D721Med (cell line): ENCODE measurements around the gene ACRV1.

ENCODE experiments used
- DNase-seq: peaks from one replicate; pipeline ENCODE4 v3.0.0; 2011; ENCODE audit warnings: low spot score; ENCODE audit not compliant: insufficient read length
- FAIRE-seq: peaks from 2 replicates; lab custom pipeline; 2011; peaks lifted over from hg19 to GRCh38; lab: Jason Lieb, UNC
- TF ChIP-seq, protein P1 (sequence below): IDR thresholded peaks from 2 replicates; pipeline ENCODE4 v1.5.1; 2012; ENCODE audit warnings: mild to moderate bottlenecking, control low read depth; ENCODE audit not compliant: insufficient read depth; ENCODE audit errors: missing control alignments

ACRV1 gene

DNA sequence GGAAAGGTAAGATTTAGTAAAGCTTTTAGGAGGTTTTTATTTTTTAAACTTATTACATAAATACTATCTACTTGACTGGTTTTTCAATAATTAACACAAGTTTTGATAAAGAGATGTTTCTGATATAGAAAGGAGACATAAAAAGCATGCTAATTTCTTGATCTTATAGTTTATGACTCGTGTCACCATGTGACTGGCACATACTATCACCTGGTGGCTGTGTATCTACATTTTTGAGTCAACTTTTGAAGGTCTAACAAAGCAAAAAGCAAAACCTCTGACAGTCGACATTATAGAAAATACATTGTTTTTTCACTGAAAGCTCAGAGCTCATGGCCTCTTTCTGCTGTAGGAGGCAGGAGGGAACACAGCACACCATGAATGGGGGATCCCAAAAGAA is 810 bp downstream of the ACRV1 start:
- DNase-seq = no peak
- TF ChIP-seq, protein P1, sequence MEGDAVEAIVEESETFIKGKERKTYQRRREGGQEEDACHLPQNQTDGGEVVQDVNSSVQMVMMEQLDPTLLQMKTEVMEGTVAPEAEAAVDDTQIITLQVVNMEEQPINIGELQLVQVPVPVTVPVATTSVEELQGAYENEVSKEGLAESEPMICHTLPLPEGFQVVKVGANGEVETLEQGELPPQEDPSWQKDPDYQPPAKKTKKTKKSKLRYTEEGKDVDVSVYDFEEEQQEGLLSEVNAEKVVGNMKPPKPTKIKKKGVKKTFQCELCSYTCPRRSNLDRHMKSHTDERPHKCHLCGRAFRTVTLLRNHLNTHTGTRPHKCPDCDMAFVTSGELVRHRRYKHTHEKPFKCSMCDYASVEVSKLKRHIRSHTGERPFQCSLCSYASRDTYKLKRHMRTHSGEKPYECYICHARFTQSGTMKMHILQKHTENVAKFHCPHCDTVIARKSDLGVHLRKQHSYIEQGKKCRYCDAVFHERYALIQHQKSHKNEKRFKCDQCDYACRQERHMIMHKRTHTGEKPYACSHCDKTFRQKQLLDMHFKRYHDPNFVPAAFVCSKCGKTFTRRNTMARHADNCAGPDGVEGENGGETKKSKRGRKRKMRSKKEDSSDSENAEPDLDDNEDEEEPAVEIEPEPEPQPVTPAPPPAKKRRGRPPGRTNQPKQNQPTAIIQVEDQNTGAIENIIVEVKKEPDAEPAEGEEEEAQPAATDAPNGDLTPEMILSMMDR = no peak
- no peak for FAIRE-seq

DNA sequence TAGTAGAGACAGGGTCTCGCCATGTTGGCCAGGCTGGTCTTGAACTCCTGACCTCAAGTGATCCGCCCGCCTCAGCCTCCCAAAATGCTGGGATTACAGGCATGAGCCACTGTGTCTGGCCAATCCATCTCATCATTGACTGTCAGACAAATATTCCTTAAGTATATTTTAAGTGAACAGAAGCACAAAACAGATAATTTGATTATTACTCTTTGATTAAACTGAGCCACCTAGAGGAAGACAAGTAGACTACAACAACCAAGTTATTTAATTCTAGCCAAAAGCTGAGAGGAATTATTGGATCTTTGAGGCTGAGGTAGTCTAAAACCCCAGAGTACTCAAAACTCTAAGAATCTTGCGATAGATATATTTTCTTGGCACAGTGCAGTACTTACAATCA is 1.2 kb downstream of the ACRV1 start:
- TF ChIP-seq, protein P1 = peak; percentile 33
- FAIRE-seq = no peak
- DNase-seq = no peak

DNA sequence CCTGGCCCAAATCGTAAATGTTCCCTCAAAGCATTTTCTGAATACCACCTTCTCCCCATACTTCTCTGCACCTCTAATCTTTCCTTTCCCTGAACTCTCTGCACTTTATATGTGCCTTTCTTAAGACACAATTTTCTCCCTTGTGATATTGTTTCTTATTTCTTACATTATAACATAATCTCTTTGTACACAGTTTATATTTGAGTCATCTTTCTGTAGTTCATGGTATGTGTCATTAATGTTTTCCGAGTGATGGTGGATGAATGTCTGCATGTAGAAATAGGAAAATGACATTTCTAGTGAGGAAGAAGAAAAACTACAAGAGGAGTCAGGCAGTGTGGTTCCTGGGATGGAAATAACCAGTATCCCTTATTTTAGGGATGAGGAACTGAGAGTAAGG is 5.5 kb downstream of the ACRV1 start:
- DNase-seq (no peak), FAIRE-seq (no peak)
- TF ChIP-seq, protein P1 = no peak

DNA sequence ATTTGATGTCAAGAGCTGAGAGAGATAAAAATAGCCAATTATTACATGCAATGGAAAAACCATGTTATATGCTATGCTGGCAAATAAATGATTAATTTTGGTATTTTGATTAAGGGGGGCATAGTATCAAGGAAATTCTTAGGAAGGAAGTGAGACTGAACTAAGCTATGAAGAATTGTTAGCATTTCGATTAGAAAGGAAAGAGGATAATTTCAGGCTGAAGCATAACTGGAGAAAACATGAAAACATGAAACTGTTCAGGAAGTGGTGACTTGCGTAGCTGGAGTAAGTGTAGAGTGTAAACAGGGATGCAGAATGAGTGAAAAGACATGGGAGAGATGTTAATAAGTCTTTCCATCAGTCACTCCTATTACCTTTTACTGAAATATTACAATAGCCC is 6.4 kb downstream of the ACRV1 start:
- DNase-seq (no peak), FAIRE-seq (no peak)
- TF ChIP-seq, protein P1 = no peak

DNA sequence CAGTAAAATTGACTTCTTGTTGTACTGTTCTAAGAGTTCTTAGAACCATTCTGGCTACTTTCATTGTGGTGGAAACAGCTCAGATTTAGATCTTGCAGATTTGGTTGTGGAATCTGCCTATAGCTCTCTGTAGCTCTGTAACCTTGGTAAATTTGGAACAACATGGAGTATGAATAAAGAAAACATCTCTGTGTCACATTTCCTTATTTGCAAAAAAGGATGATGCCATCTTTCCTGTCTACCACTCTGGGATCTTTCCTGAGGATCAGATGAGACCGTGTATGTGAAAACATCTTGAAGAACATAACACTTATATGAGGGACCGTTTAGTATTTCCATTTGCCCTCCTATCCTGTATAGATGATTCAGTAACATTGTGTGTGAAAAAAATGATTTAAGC is 9.1 kb downstream of the ACRV1 start:
- FAIRE-seq (no peak), DNase-seq (no peak)
- TF ChIP-seq, protein P1 = no peak

DNA sequence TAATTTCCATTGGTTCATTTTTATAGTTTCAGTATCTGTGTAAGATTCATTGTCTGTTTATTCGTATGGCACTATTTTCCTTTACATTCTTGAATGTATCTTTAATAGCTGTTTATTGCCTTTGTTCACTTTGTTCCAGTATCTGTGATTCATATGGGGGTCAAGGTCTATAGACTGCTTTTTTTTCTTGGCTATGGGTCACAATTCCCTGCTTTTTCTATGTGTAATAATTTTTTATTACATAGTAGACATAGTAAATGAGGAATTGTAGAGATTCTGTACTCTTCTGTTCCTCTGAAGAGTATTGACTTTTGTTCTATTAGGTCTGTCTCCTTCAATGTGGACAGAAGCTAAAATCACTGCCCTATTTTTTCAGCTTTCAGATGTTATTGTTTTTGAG is 10.5 kb downstream of the ACRV1 start:
- FAIRE-seq (no peak), DNase-seq (no peak)
- TF ChIP-seq, protein P1 = no peak

DNA sequence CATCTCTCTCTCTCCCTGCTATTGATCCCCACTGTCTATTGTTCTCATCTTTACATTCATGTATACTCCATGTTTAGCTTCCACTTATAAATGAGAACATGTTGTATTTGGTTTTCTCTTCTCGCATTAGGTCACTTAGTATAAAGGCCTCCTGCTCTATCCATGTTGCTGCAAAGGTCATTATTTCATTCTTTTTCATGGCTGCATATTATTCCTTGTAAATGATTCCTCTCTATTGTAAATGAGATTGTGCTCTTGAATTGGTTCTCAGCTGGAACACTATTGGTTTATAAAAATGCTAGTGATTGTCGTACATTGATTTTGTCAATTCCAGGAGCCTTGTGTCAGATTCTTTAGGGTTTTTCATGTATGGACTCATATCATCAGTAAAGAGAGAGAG is 13.5 kb downstream of the ACRV1 start:
- TF ChIP-seq, protein P1 = no peak
- DNase-seq = no peak
- no peak for FAIRE-seq
